HG02852 (cell line): ENCODE measurements around the gene CROCC2.

Experiments used
- ATAC-seq: cut with Tn5 transposase; IDR thresholded peaks from one replicate; pipeline ENCODE4 v1.9.1; 2021; ENCODE audit warnings: mild to moderate bottlenecking, moderate library complexity; ENCODE audit not compliant: unreplicated experiment

CROCC2 gene

GRCh38 chr2:240904216-240905175, 1.6 kb upstream of the CROCC2 start:
- no peak for ATAC-seq

DNA sequence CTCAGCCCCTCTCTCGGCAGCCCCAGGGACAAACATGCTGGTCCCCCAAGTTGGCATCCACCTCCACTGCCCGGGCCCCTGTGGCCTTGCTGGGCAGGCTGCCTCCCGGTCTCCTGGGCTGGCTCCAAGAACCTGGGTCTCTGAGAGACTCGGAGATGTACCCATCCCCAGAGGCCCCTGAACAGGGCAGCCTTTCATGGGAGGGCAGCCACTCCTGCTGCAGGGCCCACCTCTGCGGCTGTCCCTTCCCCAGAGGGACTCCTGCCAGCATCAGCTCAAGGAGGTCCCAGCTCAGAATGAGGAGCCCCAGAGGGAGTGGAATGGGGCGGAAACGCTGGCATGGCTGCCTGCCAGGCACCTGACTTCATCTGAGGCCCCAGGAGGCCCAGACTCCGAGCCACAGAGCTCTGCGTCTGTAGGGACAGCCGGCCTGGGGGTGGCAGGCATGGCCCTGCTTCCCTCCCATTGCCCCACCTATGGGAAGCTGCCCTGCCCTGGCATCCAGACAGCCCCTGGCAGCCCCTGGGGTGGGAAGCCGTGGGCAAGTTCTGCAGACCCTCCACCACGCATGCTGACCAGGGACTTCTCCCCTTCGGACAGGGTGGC, 857 bp upstream of the CROCC2 start:
- no peak for ATAC-seq

GRCh38 chr2:240906911-240907590, 915 bp downstream of the CROCC2 start:
- no peak for ATAC-seq

DNA sequence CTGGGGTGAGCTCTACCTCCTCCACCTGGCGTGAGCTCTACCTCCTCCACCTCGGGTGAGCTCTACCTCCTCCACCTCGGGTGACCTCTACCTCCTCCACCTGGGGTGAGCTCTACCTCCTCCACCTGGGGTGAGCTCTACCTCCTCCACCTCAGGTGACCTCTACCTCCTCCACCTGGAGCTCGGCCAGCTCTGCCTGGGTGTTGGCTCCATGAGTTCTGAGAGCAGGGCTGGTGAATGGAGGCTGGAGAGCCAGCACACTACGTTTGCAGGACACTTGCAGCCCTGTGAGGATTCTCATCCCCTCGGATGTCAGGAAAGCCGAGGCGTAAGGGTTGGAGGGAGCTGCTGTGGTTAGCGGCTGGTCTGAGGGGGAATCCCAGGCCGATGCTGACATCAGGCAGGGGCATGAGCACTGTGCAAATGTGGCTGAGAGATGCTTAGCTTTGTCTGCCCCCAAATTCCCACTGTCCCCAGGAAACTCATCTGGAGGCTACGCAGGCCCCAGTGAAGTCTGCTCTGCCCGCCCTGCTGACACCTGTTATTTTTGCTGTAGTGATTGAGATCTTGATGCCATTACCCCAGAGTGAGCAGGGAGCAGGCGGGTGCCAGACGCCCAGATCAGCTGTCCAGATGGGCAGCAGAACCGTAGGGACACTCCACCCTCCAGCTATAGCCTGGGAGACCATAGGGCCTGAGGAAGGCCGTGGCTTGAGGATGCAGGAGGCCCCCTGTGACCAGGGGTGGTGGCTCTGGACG, 3.3 kb downstream of the CROCC2 start:
- no peak for ATAC-seq

GRCh38 chr2:240911641-240912265, 5.6 kb downstream of the CROCC2 start:
- no peak for ATAC-seq

DNA sequence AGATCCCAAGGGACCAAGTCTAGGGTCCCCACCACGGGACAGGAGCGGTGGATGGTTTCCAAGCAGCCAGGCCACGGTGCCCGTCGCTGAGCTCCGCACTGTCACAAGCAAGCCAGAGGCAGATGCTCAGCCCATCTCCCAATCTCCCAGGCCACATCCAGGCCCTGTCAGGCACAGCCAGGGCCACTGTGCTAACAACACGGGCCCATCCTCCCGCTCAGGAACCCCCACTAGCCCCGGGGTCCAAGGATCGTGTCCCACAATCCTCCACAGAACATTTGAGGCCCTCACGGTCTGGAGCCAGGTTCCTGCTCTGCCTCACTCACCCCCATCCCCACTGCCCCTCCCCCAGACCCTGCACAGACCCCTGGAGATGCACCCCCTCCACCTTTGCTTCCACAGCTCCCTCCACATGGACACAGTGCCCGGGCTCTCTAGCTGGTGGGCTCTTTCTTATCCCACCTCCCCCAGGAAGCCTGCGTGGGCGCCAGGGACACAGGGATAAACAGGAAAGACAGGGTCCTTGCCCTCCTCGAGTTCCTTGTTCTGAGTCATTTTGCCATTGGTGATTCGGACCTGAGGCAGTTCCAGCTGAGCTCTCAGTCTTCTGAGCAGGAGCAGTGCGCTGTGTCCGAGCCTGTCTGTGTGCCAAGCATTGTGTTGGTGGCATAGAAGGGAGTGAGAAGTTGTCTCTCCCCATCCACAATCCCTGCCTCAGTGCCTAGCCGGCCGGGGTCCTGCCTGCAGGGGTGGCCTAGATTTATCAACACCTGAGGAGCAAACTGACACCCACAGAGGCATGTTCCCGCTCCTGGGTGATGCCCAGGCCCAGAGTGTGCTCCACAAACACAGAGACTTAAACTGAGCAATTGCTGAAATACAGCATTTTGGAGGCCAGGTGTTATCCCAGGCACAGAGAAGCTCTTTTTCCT, 7.0 kb downstream of the CROCC2 start:
- no peak for ATAC-seq

GRCh38 chr2:240913810-240914644, 7.9 kb downstream of the CROCC2 start:
- ATAC-seq, result no peak

DNA sequence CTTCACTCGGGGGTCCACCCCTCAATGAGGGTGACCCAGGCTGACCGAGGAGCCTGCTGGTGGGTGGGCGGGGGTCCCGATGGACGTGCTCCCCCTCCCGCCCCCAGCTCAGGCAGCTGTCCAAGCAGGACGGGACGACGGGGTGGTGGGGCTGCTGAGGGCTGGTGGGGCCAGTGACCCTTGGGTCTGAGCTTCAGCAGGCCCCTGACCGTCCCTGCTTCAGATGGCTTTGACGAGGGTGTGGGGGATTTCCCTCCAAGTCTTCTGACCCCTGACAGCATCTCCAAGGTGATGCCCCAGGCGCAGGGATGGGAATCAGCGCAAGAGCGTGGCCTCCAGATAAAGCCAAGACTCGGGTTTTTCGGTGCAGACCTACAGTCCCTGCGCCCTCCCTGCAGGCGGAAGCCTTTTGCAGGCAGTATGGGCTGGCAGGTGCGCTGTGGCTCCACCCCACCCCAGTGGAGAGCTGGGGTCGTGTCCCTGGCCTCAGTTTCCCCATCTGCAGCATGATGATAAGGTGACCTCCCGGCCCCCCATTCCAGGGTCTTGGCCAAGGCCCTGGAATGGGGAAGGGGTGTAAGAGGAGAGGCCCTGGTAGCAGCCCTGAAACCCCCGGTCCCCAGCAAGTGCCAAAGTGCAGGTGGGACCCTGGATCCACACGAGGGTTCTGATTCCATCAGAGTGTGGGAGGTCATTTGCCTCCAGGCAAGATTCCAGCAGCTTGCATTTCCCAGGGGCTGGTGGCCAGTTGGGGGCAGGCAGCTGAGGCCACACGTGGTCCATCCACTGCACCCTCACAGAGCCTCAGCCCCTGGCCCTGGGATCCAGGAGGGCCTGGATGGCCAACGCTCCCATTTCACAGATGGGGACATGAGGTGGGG, 8.7 kb downstream of the CROCC2 start:
- ATAC-seq, result no peak

- no peak for ATAC-seq
Observed at GRCh38 chr2:240915526-240916341, 9.6 kb downstream of the CROCC2 start.

DNA sequence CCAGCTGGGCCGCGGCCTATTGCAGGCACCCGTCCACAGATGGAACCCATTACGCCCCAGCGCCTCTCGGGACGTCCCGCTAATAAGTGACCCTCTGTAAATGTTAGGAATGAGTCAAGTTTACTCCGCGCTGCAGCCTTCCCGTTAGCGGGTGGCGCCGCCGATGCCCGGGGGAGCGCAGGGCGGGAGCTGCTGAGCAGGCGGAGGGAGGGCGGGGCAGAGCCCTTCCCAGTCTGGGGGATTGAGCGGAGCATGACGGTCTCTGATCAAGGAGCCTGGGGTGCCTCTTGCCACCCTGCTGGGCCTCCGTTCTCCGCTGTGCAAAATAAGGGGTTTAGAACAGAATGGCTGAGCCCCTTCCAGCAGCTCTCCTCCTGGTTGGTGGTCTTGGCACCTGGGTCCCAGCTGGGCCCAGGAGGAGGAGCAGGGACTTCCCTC, 10.5 kb downstream of the CROCC2 start:
- ATAC-seq, result no peak

- ATAC-seq, result no peak
Observed at GRCh38 chr2:240917009-240917683, 11.0 kb downstream of the CROCC2 start.

- no peak for ATAC-seq
Observed at GRCh38 chr2:240917684-240918257, 11.6 kb downstream of the CROCC2 start.

- ATAC-seq, result no peak
Observed at GRCh38 chr2:240918258-240919091, 12.3 kb downstream of the CROCC2 start.

- ATAC-seq, result no peak
Observed at GRCh38 chr2:240919161-240919781, 13.1 kb downstream of the CROCC2 start.
